ENCODE measurements around the gene PTPRT.

The PTPRT gene

DNA sequence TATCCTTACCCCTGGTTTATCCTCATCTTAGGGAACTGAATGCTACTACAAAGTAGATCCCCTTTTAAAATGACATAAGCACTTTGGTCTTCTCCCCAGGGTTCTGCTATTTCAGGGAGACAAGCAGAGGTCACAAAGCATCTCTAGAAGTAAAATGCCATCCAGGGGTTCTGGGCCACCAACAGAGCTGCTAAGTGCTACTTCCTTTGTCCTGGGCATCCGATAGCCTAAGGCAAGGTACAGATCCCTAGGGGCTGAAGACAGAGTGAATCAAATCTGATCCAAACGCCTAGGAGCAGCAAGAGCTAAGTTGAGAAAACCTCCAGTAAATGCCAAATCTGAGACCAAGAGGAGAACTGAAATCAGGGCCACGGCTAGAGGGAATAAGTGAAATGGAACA is 161.2 kb downstream of the PTPRT start:
- no peak for DNase-seq
- Histone ChIP-seq H3K18ac (ENCODE audit: low read depth in 1 of 2, low read length in 2 of 2) (no peak overlapping the region), H3K4me3 (ENCODE audit: insufficient read depth in 1 of 2, low read depth in 1 of 2, low read length in 2 of 2) (no peak overlapping the region), H2AK5ac (ENCODE audit: low read length, severe bottlenecking) (no peak overlapping the region), H4K8ac (ENCODE audit: low read length) (no peak overlapping the region), H2BK120ac (ENCODE audit: low read depth, low read length) (no peak overlapping the region), H3K9ac (ENCODE audit: low read length) (no peak overlapping the region), H3K14ac (ENCODE audit: low read length in 2 of 2) (no peak overlapping the region), H3K36me3 (ENCODE audit: control insufficient read depth in 1 of 2, insufficient read depth in 2 of 2, low read depth in 1 of 2, low read length in 2 of 2) (no peaks in the 10 kb centered on the region), H2BK15ac (ENCODE audit: low read depth, poor library complexity, severe bottlenecking) (no peak overlapping the region), H2BK12ac (ENCODE audit: low read length in 2 of 2) (no peak overlapping the region), H3K4me2 (ENCODE audit: low read length, poor library complexity, severe bottlenecking) (no peak overlapping the region), H3K27ac (ENCODE audit: low read length, poor library complexity, severe bottlenecking) (no peak overlapping the region), H2AFZ (ENCODE audit: low read depth, low read length) (no peak overlapping the region), H3K4me1 (ENCODE audit: control insufficient read depth, insufficient read depth, low read depth, low read length) (no peaks in the 10 kb centered on the region), H3K9me3 (ENCODE audit: control insufficient read depth, low read length) (no peaks in the 10 kb centered on the region), H3K4ac (ENCODE audit: low read depth in 1 of 2, low read length in 2 of 2) (no peak overlapping the region), H2BK5ac (ENCODE audit: low read depth, low read length, poor library complexity, severe bottlenecking) (no peak overlapping the region), H3K79me1 (replicated peaks; ENCODE audit: low read length, poor library complexity, severe bottlenecking) (no peaks in the 10 kb centered on the region), H3K27me3 (ENCODE audit: control insufficient read depth in 1 of 2, insufficient read depth in 1 of 2, low read length in 2 of 2) (no peaks in the 10 kb centered on the region), H3K23ac (ENCODE audit: low read length in 2 of 2) (no peak overlapping the region), H4K91ac (ENCODE audit: low read length) (no peak overlapping the region)
- 42% methylated on average over 3 of the region's 3 CpGs for WGBS

DNA sequence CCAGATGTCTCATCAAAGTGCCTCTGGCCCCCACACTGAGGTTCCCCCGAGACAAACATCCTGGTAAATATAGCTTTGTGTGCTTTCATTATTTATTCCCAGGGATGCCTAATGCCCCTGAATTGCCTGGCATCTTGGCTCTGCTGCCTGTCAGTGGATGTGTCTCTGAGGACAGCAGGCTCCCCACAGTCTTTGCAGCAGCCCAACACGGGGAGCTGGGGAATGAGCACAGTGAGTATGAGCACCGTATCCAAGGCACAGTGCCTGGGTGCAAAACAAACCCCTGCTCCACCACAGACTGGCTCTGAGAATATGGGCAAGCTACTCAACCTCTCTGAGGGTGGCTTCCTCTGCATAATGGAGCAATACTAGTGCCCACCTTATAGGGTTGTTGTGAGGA is 165.9 kb downstream of the PTPRT start:
- Histone ChIP-seq H2AK5ac (ENCODE audit: low read length, severe bottlenecking) (no peak overlapping the region), H3K14ac (ENCODE audit: low read length in 2 of 2) (no peak overlapping the region), H3K4me3 (ENCODE audit: insufficient read depth in 1 of 2, low read depth in 1 of 2, low read length in 2 of 2) (no peak overlapping the region), H3K23ac (ENCODE audit: low read length in 2 of 2) (no peak overlapping the region), H3K4me1 (ENCODE audit: control insufficient read depth, insufficient read depth, low read depth, low read length) (no peaks in the 10 kb centered on the region), H2BK15ac (ENCODE audit: low read depth, poor library complexity, severe bottlenecking) (no peak overlapping the region), H3K79me1 (replicated peaks; ENCODE audit: low read length, poor library complexity, severe bottlenecking) (no peaks in the 10 kb centered on the region), H3K36me3 (ENCODE audit: control insufficient read depth in 1 of 2, insufficient read depth in 2 of 2, low read depth in 1 of 2, low read length in 2 of 2) (no peaks in the 10 kb centered on the region), H3K27ac (ENCODE audit: low read length, poor library complexity, severe bottlenecking) (no peak overlapping the region), H3K4me2 (ENCODE audit: low read length, poor library complexity, severe bottlenecking) (no peak overlapping the region), H3K9me3 (ENCODE audit: control insufficient read depth, low read length) (no peaks in the 10 kb centered on the region), H2BK12ac (ENCODE audit: low read length in 2 of 2) (no peak overlapping the region), H3K9ac (ENCODE audit: low read length) (no peak overlapping the region), H2AFZ (ENCODE audit: low read depth, low read length) (no peak overlapping the region), H3K27me3 (ENCODE audit: control insufficient read depth in 1 of 2, insufficient read depth in 1 of 2, low read length in 2 of 2) (no peaks in the 10 kb centered on the region), H3K18ac (ENCODE audit: low read depth in 1 of 2, low read length in 2 of 2) (no peak overlapping the region), H2BK120ac (ENCODE audit: low read depth, low read length) (no peak overlapping the region), H2BK5ac (ENCODE audit: low read depth, low read length, poor library complexity, severe bottlenecking) (no peak overlapping the region), H4K8ac (ENCODE audit: low read length) (no peak overlapping the region), H3K4ac (ENCODE audit: low read depth in 1 of 2, low read length in 2 of 2) (no peak overlapping the region), H4K91ac (ENCODE audit: low read length) (no peak overlapping the region)
- no peak for DNase-seq
- WGBS = 18% methylated on average over 2 of the region's 3 CpGs

DNA sequence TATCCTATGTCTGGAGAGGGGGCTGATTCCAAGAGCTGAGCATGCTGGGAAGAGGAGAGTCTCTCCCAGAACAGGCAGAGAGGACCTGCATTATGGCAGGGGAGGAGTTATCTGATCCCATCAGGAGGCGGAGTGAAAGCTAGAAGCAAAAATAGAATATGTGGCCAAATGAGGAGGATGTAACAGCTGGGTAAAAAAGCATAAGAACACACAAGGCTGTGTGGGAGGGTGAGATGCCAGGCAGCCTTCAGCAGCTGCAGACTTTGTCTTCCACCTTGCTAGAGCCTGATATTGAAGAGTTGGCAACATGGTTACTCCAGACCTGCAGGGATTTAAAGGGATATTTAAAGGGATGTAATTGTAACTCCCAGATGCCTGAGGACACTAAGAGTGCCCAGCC is 167.1 kb downstream of the PTPRT start:
- no peak overlapping the region for H3K18ac ChIP-seq (ENCODE audit: low read depth in 1 of 2, low read length in 2 of 2)
- no peak overlapping the region for H3K4ac ChIP-seq (ENCODE audit: low read depth in 1 of 2, low read length in 2 of 2)
- H3K9ac ChIP-seq (ENCODE audit: low read length) = no peak overlapping the region
- no peak overlapping the region for H3K27ac ChIP-seq (ENCODE audit: low read length, poor library complexity, severe bottlenecking)
- no peak overlapping the region for H4K91ac ChIP-seq (ENCODE audit: low read length)
- no peak overlapping the region for H2AFZ ChIP-seq (ENCODE audit: low read depth, low read length)
- H3K27me3 ChIP-seq (ENCODE audit: control insufficient read depth in 1 of 2, insufficient read depth in 1 of 2, low read length in 2 of 2) = no peaks in the 10 kb centered on the region
- no peak overlapping the region for H2AK5ac ChIP-seq (ENCODE audit: low read length, severe bottlenecking)
- WGBS = 76% methylated on average over 1 of the region's 1 CpG
- no peak for DNase-seq
- H3K4me1 ChIP-seq (ENCODE audit: control insufficient read depth, insufficient read depth, low read depth, low read length) = no peaks in the 10 kb centered on the region
- H3K4me2 ChIP-seq (ENCODE audit: low read length, poor library complexity, severe bottlenecking) = no peak overlapping the region
- H3K9me3 ChIP-seq (ENCODE audit: control insufficient read depth, low read length) = no peaks in the 10 kb centered on the region
- H3K14ac ChIP-seq (ENCODE audit: low read length in 2 of 2) = no peak overlapping the region
- H2BK120ac ChIP-seq (ENCODE audit: low read depth, low read length) = no peak overlapping the region
- H3K23ac ChIP-seq (ENCODE audit: low read length in 2 of 2) = no peak overlapping the region
- H4K8ac ChIP-seq (ENCODE audit: low read length) = no peak overlapping the region
- no peak overlapping the region for H2BK12ac ChIP-seq (ENCODE audit: low read length in 2 of 2)
- H2BK15ac ChIP-seq (ENCODE audit: low read depth, poor library complexity, severe bottlenecking) = no peak overlapping the region
- H3K79me1 ChIP-seq (replicated peaks; ENCODE audit: low read length, poor library complexity, severe bottlenecking) = no peaks in the 10 kb centered on the region
- H2BK5ac ChIP-seq (ENCODE audit: low read depth, low read length, poor library complexity, severe bottlenecking) = no peak overlapping the region
- no peak overlapping the region for H3K4me3 ChIP-seq (ENCODE audit: insufficient read depth in 1 of 2, low read depth in 1 of 2, low read length in 2 of 2)
- no peaks in the 10 kb centered on the region for H3K36me3 ChIP-seq (ENCODE audit: control insufficient read depth in 1 of 2, insufficient read depth in 2 of 2, low read depth in 1 of 2, low read length in 2 of 2)

DNA sequence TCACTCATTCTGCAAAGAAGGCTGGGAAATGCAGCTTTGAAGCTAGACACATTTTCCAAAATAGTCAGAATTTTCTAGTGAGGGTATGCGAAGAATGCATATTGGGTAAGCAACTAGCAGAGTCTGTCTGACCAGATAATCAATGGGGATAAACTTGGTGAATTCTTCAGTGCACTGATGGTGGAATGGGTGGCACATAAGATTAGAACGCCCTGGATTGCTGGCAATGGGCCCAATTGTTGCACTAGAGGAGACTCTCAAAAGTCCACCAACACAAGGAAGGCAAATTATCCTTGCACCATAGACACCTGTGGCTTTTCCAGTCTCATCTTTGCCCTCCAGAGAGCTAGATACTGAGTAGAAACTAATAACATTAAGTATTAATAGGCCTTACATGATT is 167.6 kb downstream of the PTPRT start:
- Histone ChIP-seq H3K9me3 (ENCODE audit: control insufficient read depth, low read length) (no peaks in the 10 kb centered on the region), H2AK5ac (ENCODE audit: low read length, severe bottlenecking) (no peak overlapping the region), H3K36me3 (ENCODE audit: control insufficient read depth in 1 of 2, insufficient read depth in 2 of 2, low read depth in 1 of 2, low read length in 2 of 2) (no peaks in the 10 kb centered on the region), H3K18ac (ENCODE audit: low read depth in 1 of 2, low read length in 2 of 2) (no peak overlapping the region), H3K4me1 (ENCODE audit: control insufficient read depth, insufficient read depth, low read depth, low read length) (no peaks in the 10 kb centered on the region), H2BK5ac (ENCODE audit: low read depth, low read length, poor library complexity, severe bottlenecking) (no peak overlapping the region), H2BK15ac (ENCODE audit: low read depth, poor library complexity, severe bottlenecking) (no peak overlapping the region), H4K8ac (ENCODE audit: low read length) (no peak overlapping the region), H3K14ac (ENCODE audit: low read length in 2 of 2) (no peak overlapping the region), H2AFZ (ENCODE audit: low read depth, low read length) (no peak overlapping the region), H4K91ac (ENCODE audit: low read length) (no peak overlapping the region), H3K9ac (ENCODE audit: low read length) (no peak overlapping the region), H3K4me3 (ENCODE audit: insufficient read depth in 1 of 2, low read depth in 1 of 2, low read length in 2 of 2) (no peak overlapping the region), H3K27me3 (ENCODE audit: control insufficient read depth in 1 of 2, insufficient read depth in 1 of 2, low read length in 2 of 2) (no peaks in the 10 kb centered on the region), H2BK12ac (ENCODE audit: low read length in 2 of 2) (no peak overlapping the region), H2BK120ac (ENCODE audit: low read depth, low read length) (no peak overlapping the region), H3K4me2 (ENCODE audit: low read length, poor library complexity, severe bottlenecking) (no peak overlapping the region), H3K27ac (ENCODE audit: low read length, poor library complexity, severe bottlenecking) (no peak overlapping the region), H3K23ac (ENCODE audit: low read length in 2 of 2) (no peak overlapping the region), H3K79me1 (replicated peaks; ENCODE audit: low read length, poor library complexity, severe bottlenecking) (no peaks in the 10 kb centered on the region), H3K4ac (ENCODE audit: low read depth in 1 of 2, low read length in 2 of 2) (no peak overlapping the region)
- WGBS = 60% methylated on average over 2 of the region's 2 CpGs
- no peak for DNase-seq
